ENCODE data around the gene ITIH4.

GRCh38 chr3:52829482-52829881, 990 bp downstream of the ITIH4 start:
- TF ChIP-seq CTCF (tag by site-specific recombination; IDR thresholded peaks at IDR 0.05) (no peak), ZBTB21 (tag by site-specific recombination; IDR thresholded peaks at IDR 0.05) (no peak), ZNF274 (IDR thresholded peaks at IDR 0.05; ENCODE audit: low read length) (no peak), ZNF274 (tag by site-specific recombination; IDR thresholded peaks at IDR 0.05; ENCODE audit: borderline replicate concordance) (no peak), ZNF501 (tag by site-specific recombination; IDR thresholded peaks at IDR 0.05) (no peak), YY1 (tag by site-specific recombination; IDR thresholded peaks at IDR 0.05) (no peak), ZNF660 (tag by site-specific recombination; IDR thresholded peaks at IDR 0.05) (no peak), ZNF302 (tag by site-specific recombination; IDR thresholded peaks at IDR 0.05; ENCODE audit: low read depth) (no peak), ZNF121 (tag by site-specific recombination; IDR thresholded peaks at IDR 0.05) (no peak), ZNF24 (tag by site-specific recombination; IDR thresholded peaks at IDR 0.05) (no peak), ZNF416 (tag by site-specific recombination; IDR thresholded peaks at IDR 0.05) (no peak), REST (tag by site-specific recombination; IDR thresholded peaks at IDR 0.05) (no peak), HOXD13 (CRISPR knock-in tag; IDR thresholded peaks at IDR 0.05; ENCODE audit: borderline replicate concordance) (no peak), ZNF223 (tag by site-specific recombination; IDR thresholded peaks at IDR 0.05) (no peak)

Measured in HEK293 (cell line).